MM.1S (cell line): Measurements from ENCODE around the gene MYL5.
A peak's percentile ranks its signal among the peaks of the same experiment; 100 is the strongest.

Experiments
- DNase-seq: peaks from one replicate; pipeline ENCODE4 v3.0.0-alpha.2; 2015
- H2AFZ ChIP-seq: fragments of 300-600 bp; sonication (generic); 2 replicates; pipeline ENCODE4 v1.6.0; 2016; ENCODE audit warnings: antibody characterized with exemption, low read length
- H3F3A ChIP-seq: fragments of 300-600 bp; sonication (generic); 2 replicates; pipeline ENCODE4 v1.6.1; 2016; ENCODE audit warnings: mild to moderate bottlenecking, antibody characterized with exemption, low read length, moderate library complexity, mixed read lengths; ENCODE audit not compliant: insufficient read depth
- H3K27ac ChIP-seq: fragments of 300-600 bp; sonication (generic); 2 replicates; pipeline ENCODE4 v1.5.1; 2016; ENCODE audit warnings: mild to moderate bottlenecking, low read length
- H3K27me3 ChIP-seq: fragments of 300-600 bp; sonication (generic); replicated peaks from 2 replicates; pipeline ENCODE4 v1.6.0; 2016; ENCODE audit warnings: low read length; ENCODE audit not compliant: insufficient read depth
- H3K36me3 ChIP-seq: fragments of 300-600 bp; sonication (generic); replicated peaks from 2 replicates; pipeline ENCODE4 v1.6.1; 2016; ENCODE audit warnings: mild to moderate bottlenecking, low read length, mixed read lengths; ENCODE audit not compliant: insufficient read depth
- H3K4me1 ChIP-seq: fragments of 300-600 bp; sonication (generic); 2 replicates; pipeline ENCODE4 v1.6.1; 2016; ENCODE audit warnings: low read length, mixed read lengths
- H3K4me2 ChIP-seq: fragments of 300-600 bp; sonication (generic); 2 replicates; pipeline ENCODE4 v1.6.0; 2016; ENCODE audit warnings: low read depth, low read length
- H3K4me3 ChIP-seq: fragments of 300-600 bp; sonication (generic); 2 replicates; pipeline ENCODE4 v1.5.1; 2016; ENCODE audit warnings: low read length, mixed read lengths
- H3K79me2 ChIP-seq: fragments of 300-600 bp; sonication (generic); 2 replicates; pipeline ENCODE4 v1.6.1; 2016; ENCODE audit warnings: mixed run types, low read length, mixed read lengths
- H3K9ac ChIP-seq: fragments of 300-600 bp; sonication (generic); 2 replicates; pipeline ENCODE4 v1.6.1; 2016; ENCODE audit warnings: low read length, mixed read lengths
- H3K9me2 ChIP-seq: fragments of 300-600 bp; sonication (generic); replicated peaks from 2 replicates; pipeline ENCODE4 v1.6.1; 2016; ENCODE audit warnings: mild to moderate bottlenecking, low read length, mixed read lengths; ENCODE audit not compliant: insufficient read depth
- H3K9me3 ChIP-seq: fragments of 300-600 bp; sonication (generic); replicated peaks from 2 replicates; pipeline ENCODE4 v1.6.1; 2016; ENCODE audit warnings: mild to moderate bottlenecking, low read length, mixed read lengths; ENCODE audit not compliant: insufficient read depth
- H4K20me1 ChIP-seq: fragments of 300-600 bp; sonication (generic); 2 replicates; pipeline ENCODE4 v1.6.1; 2016; ENCODE audit warnings: mild to moderate bottlenecking, low read length, moderate library complexity, mixed read lengths; ENCODE audit not compliant: insufficient read depth
- EZH2 ChIP-seq: fragments of 300-600 bp; sonication (generic); optimal IDR thresholded peaks from 2 replicates; pipeline ENCODE3; 2017; ENCODE audit warnings: low read depth, mild to moderate bottlenecking, antibody characterized with exemption, low read length, mixed read lengths
- EZH2phosphoT487 ChIP-seq: fragments of 300-600 bp; sonication (generic); IDR thresholded peaks from 2 replicates; pipeline ENCODE4 v1.6.1; 2018; ENCODE audit warnings: antibody characterized with exemption, low read length
- TF ChIP-seq, protein P1 (sequence below): fragments of 300-600 bp; sonication (generic); IDR thresholded peaks from 2 replicates; pipeline ENCODE4 v1.5.1; 2016; ENCODE audit warnings: antibody characterized with exemption, low read length, mixed read lengths

MYL5 gene

DNA sequence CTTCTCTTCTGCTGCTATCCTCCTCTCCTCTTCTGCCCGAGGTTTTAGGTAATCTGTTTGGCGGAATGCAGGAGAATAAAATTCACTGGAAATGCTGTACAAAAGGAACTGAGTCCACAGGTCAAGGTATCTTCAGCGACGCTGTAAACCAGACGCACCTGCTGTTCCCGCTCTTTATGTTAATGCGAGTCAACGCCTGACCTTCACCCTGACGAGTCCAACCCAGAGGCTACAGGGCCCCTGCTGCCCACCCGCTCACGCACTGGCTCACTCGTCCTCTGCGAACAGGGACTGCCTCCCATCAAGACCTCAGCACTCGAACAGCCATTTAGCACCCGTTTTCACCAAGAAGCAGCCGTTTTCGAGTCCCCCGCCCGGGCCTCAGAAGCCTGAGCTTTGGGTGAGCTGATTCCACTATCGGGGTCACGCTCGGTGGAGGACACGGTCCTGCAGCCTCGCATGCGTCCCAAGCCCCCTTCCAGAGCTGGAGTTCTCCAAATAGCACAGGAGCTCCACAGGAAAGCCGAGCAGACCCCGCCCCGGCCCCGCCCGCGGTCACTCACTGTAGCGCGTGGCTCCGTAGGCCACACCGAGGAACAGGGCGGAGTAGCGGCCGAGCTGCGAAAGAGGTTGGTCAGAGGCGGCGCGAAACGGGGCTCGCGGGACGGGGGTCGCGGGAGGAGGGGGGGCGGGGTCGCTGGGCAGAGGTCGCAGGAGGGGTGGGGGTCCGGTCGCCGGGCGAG is 822 bp upstream of the MYL5 start:
- Histone ChIP-seq H3K27me3 (no peaks in the 10 kb centered on the region), H3K9ac (no peak overlapping the region), H3K9me2 (no peaks in the 10 kb centered on the region), H3K4me2 (peak overlapping the region; percentile 55; the same call in 1 of the 2 replicates), H3K27ac (no peak overlapping the region), H2AFZ (0 out of 2 replicates have a peak overlapping the region, but pooled peaks have one; percentile 19), H3K4me3 (peak overlapping the region; percentile 70), H4K20me1 (no peaks in the 10 kb centered on the region), H3K9me3 (no peaks in the 10 kb centered on the region), H3K36me3 (no peaks in the 10 kb centered on the region), H3F3A (no peaks in the 10 kb centered on the region), H3K79me2 (no peaks in the 10 kb centered on the region), H3K4me1 (no peaks in the 10 kb centered on the region)
- no peak for TF ChIP-seq EZH2phosphoT487
- TF ChIP-seq, protein P1, sequence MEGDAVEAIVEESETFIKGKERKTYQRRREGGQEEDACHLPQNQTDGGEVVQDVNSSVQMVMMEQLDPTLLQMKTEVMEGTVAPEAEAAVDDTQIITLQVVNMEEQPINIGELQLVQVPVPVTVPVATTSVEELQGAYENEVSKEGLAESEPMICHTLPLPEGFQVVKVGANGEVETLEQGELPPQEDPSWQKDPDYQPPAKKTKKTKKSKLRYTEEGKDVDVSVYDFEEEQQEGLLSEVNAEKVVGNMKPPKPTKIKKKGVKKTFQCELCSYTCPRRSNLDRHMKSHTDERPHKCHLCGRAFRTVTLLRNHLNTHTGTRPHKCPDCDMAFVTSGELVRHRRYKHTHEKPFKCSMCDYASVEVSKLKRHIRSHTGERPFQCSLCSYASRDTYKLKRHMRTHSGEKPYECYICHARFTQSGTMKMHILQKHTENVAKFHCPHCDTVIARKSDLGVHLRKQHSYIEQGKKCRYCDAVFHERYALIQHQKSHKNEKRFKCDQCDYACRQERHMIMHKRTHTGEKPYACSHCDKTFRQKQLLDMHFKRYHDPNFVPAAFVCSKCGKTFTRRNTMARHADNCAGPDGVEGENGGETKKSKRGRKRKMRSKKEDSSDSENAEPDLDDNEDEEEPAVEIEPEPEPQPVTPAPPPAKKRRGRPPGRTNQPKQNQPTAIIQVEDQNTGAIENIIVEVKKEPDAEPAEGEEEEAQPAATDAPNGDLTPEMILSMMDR = no peak
- TF ChIP-seq EZH2 = no peak
- DNase-seq = no peak

DNA sequence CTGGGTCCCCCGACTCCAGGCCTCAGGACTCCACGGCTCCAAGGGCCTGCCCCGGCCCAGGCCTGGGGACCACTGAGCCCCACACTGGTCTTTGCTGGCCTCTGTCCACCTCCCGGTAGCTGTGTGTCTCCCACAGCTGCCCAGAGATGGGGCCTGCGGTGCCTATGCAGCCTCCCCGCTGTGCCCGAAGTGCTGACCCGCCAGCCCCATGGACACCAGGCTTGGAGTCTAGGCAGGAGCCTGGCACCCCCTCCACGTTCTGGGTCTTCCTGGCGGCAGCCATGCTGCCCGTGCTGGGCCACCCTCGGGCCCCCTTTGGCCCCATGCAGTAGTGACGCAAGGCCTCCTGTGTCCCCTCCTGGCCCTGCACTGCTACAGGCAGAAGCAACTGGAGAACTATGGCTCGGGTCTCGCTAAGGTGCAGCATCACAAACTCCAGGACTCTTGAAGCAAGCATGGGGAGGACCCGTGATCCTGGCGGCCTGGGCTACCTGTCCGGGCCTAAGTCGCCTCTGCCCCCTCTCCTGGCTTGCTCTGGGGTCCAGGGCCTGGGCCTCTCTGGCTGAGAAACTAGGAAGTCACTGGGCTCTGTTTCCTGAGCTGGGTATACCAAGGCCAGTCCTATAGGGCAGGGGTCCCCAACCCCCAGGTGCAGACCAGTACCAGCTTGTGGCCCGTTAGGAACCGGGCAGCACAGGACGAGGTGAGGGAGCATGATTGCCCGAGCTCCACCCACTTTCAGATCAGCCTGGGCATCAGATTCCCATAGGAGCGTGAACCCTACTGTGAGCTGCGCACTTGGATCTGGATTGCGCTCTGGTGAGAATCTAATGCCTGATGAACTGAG is 917 bp downstream of the MYL5 start:
- H2AFZ ChIP-seq = peak overlapping the region; percentile 79

DNA sequence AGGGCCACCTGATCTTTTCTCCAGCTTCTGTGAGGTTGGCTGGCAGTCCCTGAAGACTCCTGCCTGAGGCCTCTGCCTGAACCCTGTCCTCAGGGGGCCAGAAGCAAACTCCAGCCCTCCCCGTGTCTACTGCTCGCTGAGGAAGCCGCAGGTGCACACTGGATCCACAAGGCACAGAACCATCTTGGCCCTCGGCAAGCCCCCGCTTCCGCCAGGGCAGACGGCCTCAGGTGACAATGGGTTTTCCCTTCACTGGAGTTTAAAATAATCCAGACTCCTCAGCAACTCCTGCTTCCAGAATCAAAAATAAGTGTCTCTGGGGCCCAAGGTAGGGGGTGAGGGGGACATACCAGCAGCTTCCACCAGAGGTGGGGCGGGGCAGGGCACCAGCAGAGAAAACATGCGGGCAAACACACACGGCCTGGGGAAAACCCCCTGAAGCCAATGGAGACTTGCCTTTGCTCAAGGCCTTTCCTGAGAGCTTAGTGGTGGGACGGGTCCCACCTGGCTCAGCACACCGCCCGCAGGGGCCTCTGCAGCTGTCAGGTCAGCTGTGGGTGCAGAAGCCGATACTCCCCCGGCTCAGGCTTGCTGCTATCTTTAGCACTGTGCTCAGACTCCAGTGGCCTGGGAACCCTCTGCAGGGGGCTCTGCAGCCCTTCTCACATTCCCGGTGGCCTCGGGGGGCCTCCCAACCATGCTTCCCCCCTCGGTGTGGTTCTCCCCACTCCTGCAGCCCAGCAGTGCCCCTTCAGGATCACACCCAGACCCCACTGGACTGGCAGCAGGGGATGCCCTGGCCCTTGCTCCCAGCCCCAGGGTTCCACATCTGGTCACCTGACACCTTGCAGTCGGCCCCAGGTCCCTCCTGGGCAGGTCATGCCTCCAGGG is 1.9 kb downstream of the MYL5 start:
- TF ChIP-seq EZH2phosphoT487 = no peak
- TF ChIP-seq EZH2 = no peak
- TF ChIP-seq, protein P1 = no peak
- H3K9me2 ChIP-seq = no peaks in the 10 kb centered on the region
- H3F3A ChIP-seq = no peaks in the 10 kb centered on the region
- no peak overlapping the region for H2AFZ ChIP-seq
- no peak overlapping the region for H3K4me2 ChIP-seq
- H3K9ac ChIP-seq = no peak overlapping the region
- no peaks in the 10 kb centered on the region for H3K36me3 ChIP-seq
- no peak for DNase-seq
- no peak overlapping the region for H3K4me3 ChIP-seq
- H4K20me1 ChIP-seq = no peaks in the 10 kb centered on the region
- no peak overlapping the region for H3K27ac ChIP-seq
- no peaks in the 10 kb centered on the region for H3K9me3 ChIP-seq
- H3K4me1 ChIP-seq = no peaks in the 10 kb centered on the region
- H3K27me3 ChIP-seq = no peaks in the 10 kb centered on the region
- H3K79me2 ChIP-seq = no peaks in the 10 kb centered on the region

More for the DNA sequence above, 917 bp downstream of the MYL5 start:
- Histone ChIP-seq H3K4me3 (peak overlapping the region; percentile 70), H3K9ac (no peak overlapping the region), H4K20me1 (no peaks in the 10 kb centered on the region), H3K4me1 (no peaks in the 10 kb centered on the region), H3K27ac (no peak overlapping the region), H3F3A (no peaks in the 10 kb centered on the region), H3K4me2 (peak overlapping the region; percentile 81; the same call in 1 of the 2 replicates), H3K79me2 (no peaks in the 10 kb centered on the region), H3K27me3 (no peaks in the 10 kb centered on the region), H3K36me3 (no peaks in the 10 kb centered on the region), H3K9me2 (no peaks in the 10 kb centered on the region), H3K9me3 (no peaks in the 10 kb centered on the region)
- no peak for DNase-seq
- TF ChIP-seq, protein P1 = no peak
- TF ChIP-seq EZH2phosphoT487 = no peak
- TF ChIP-seq EZH2 = no peak
